Epithelial cell of esophagus (primary cell): ENCODE data around the gene SREK1.

ENCODE experiments used
- DNase-seq: peaks from one replicate; pipeline ENCODE4 v3.0.0; 2010; ENCODE audit warnings: low read depth
- H3K4me3 ChIP-seq: 2 replicates; pipeline ENCODE4 v1.5.1; 2011; ENCODE audit warnings: mild to moderate bottlenecking, low read length, control low read depth
- CTCF ChIP-seq: IDR thresholded peaks from 2 replicates; pipeline ENCODE4 v1.5.1; 2011; ENCODE audit warnings: low read depth, mild to moderate bottlenecking, low read length, control low read depth, inconsistent platforms; ENCODE audit not compliant: insufficient read depth; ENCODE audit errors: missing control alignments

Gene SREK1

DNA sequence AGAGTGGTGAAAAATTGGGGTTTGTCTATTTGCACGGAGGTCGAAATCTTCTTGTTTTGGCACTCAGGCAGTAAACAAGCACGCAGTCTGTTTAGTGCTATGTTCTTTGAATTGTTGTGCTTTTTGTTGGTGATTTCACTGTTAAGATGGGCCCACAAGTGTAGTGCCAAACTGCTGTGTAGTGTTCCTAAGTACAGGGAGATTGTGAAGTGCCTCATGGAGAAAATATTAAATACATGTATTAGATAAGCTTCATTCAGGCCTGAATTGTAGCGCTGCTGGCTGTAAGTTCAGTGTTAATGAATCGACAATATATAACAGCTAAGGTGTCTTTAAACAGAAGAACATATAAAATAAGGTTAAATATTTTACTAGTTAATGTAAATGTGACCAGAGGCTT, 17.3 kb downstream of the SREK1 start:
- H3K4me3 ChIP-seq = no peak overlapping the region
- no peak for DNase-seq
- TF ChIP-seq CTCF = no peak

DNA sequence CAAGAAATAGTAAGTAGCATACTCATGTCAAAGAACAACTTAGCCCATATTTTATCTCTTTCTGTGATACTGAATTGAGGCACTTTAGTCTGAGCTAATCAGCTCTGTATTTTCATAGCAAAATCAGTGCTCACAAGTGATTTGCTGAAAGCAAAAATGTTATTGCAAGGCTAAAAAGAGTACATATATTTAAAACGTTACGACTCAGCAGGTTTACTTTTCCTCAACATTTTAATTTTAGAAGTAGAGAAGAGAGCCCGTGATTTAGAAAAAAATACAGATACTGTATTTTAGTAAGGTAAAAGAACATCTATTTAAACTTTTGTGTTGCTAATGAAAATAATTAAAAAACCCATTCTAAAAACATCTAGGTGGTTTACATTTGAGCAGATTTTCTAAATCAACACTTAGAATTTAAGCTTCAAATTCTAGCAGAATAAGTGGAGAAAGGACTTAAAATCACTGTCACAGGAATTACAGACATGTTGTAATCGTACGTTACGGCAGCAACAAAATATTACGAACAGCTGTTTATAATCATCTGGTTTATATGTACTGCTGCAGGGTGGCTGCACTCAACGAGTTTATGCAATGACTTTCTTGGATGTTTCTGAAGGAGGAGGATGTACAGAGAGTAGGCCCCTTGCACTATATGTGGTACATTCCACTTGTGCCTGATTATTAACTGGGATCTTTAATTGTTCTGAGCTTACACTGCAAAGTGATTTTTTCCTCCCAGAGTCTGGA, 20.1 kb downstream of the SREK1 start:
- no peak for TF ChIP-seq CTCF
- DNase-seq = no peak
- H3K4me3 ChIP-seq = no peak overlapping the region

DNA sequence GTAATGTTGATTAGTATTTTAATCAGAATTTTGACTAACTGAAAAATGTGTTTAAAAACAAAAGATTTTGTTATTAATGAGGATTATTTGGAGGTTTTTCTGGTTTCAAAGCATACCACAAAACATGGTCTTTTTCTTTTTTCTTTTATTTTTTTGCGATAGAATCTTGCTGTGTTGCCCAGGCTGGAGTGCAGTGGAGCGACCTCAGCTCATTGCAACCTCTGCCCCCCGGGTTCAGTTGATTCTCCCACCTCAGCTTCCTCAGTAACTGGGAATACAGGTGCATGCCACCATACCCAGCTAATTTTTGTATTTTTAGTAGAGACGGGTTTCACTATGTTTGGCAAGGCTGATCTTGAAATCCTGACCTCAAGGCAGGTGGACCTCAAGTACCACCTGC, 24.1 kb downstream of the SREK1 start:
- DNase-seq = no peak
- TF ChIP-seq CTCF = no peak
- H3K4me3 ChIP-seq = no peak overlapping the region

DNA sequence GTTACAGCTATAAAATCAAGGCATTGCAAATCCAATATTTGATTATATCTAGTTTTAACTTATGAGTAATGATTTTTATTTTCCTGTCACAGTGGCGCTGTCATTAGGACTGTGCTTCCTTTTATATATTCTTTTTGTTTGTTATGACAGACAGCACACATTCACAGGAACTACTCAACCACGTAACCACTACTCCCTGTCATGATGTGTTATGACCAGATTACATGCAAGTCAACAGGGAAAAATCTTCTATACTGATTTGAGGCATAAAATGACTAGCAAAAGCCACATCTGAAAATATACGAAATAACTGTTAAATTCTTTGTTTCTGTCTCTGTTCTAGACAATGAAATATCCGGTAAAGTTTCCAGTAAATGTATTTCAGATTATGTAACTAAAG, 25.4 kb downstream of the SREK1 start:
- no peak for TF ChIP-seq CTCF
- no peak for DNase-seq
- no peak overlapping the region for H3K4me3 ChIP-seq

DNA sequence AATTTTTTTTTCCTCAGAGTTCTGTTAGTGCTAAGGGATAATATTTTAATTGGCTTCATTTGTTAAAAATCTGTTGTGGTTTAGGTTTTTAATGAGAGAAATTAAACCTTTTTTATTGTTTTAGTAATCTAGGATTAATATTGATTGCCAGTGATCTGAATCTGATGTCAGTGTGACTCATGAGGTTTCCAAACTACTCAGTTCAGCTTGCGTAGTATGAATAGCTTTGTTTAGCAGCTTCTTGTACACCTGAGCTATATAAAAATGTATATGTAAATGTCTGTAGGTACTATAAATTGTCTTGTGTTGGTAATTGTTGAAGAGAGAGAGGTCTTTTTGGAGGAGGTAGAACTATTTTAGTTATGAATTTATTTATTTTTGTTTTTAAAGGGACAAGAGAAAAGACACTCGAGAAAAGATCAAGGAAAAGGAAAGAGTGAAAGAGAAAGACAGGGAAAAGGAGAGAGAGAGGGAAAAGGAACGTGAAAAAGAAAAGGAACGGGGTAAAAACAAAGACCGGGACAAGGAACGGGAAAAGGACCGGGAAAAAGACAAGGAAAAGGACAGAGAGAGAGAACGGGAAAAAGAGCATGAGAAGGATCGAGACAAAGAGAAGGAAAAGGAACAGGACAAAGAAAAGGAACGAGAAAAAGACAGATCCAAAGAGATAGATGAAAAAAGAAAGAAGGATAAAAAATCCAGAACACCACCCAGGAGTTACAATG, 26.3 kb downstream of the SREK1 start:
- no peak for TF ChIP-seq CTCF
- DNase-seq = peak; percentile 10
- H3K4me3 ChIP-seq = no peak overlapping the region

- DNase-seq = peak; percentile 57
- H3K4me3 ChIP-seq = no peak overlapping the region
- peak; percentile 49 for TF ChIP-seq CTCF
Observed at GRCh38 chr5:66171349-66172344, 27.5 kb downstream of the SREK1 start.
